ENCODE data around the gene TSPAN11.

GRCh38 chr12:31037931-31038330 is 111.4 kb downstream of the TSPAN11 start:
- TF ChIP-seq, protein P1, sequence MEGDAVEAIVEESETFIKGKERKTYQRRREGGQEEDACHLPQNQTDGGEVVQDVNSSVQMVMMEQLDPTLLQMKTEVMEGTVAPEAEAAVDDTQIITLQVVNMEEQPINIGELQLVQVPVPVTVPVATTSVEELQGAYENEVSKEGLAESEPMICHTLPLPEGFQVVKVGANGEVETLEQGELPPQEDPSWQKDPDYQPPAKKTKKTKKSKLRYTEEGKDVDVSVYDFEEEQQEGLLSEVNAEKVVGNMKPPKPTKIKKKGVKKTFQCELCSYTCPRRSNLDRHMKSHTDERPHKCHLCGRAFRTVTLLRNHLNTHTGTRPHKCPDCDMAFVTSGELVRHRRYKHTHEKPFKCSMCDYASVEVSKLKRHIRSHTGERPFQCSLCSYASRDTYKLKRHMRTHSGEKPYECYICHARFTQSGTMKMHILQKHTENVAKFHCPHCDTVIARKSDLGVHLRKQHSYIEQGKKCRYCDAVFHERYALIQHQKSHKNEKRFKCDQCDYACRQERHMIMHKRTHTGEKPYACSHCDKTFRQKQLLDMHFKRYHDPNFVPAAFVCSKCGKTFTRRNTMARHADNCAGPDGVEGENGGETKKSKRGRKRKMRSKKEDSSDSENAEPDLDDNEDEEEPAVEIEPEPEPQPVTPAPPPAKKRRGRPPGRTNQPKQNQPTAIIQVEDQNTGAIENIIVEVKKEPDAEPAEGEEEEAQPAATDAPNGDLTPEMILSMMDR (IDR thresholded peaks at IDR 0.05; ENCODE audit: poor library complexity) = no peak
- TF ChIP-seq EZH2 (IDR thresholded peaks at IDR 0.05; ENCODE audit: borderline replicate concordance) = no peak
- no peak for TF ChIP-seq EZH2phosphoT487 (IDR thresholded peaks at IDR 0.05; ENCODE audit: low read depth, severe bottlenecking, unreplicated experiment)

Data from hepatocyte (in vitro differentiated cells).